ENCODE data around the gene PRRT4. TPM values are rescaled to one million over a fixed set of nuclear protein-coding genes. Genes with fewer than 3 reads are reported as not detected.

The PRRT4 gene
- total RNA-seq, 1 donor from 2014 or later: not detected

DNA sequence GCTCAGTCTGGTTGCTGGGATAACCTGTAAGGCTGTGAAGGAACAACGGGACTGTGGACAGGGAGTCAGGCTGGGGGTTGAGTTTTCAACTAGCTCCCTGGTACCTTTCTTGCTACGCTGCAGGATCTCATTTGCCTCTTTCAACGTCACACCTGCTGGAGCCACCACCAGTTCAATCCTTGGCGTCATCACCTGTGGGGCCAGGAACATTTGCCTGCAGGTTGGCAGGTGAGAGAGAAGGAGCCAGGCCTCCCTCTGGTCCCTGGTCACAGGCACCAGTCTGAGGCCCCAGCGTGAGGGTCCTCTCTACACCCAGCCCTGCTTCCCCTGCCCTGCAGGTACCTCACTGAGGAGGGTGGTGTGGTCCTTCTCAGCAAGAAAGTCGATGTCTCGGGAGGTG, 38.5 kb upstream of the PRRT4 start:
- Mint-ChIP-seq H3K27ac (no peak overlapping the region), H3K4me3 (no peak overlapping the region), H3K4me1 (peaks cover 10% of the 10 kb centered on the region), H3K9me3 (no peaks in the 10 kb centered on the region), H3K36me3 (ENCODE audit: low read depth) (peaks cover 62% of the 10 kb centered on the region), H3K27me3 (no peaks in the 10 kb centered on the region)
- no peak for DNase-seq
- CTCF ChIA-PET: interaction anchor here (0.7 to 5.2 kb wide), 9 partner anchors 8 to 60 kb away, joined by 3 to 52 read pairs (median 4); no protein-coding TSS in a partner anchor
- POLR2A ChIA-PET: no interaction called here
- ATAC-seq (ENCODE audit: low read depth): no peak
- TF ChIP-seq, protein P1, sequence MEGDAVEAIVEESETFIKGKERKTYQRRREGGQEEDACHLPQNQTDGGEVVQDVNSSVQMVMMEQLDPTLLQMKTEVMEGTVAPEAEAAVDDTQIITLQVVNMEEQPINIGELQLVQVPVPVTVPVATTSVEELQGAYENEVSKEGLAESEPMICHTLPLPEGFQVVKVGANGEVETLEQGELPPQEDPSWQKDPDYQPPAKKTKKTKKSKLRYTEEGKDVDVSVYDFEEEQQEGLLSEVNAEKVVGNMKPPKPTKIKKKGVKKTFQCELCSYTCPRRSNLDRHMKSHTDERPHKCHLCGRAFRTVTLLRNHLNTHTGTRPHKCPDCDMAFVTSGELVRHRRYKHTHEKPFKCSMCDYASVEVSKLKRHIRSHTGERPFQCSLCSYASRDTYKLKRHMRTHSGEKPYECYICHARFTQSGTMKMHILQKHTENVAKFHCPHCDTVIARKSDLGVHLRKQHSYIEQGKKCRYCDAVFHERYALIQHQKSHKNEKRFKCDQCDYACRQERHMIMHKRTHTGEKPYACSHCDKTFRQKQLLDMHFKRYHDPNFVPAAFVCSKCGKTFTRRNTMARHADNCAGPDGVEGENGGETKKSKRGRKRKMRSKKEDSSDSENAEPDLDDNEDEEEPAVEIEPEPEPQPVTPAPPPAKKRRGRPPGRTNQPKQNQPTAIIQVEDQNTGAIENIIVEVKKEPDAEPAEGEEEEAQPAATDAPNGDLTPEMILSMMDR (IDR thresholded peaks at IDR 0.05): no peak
- intact Hi-C loops (cut with micrococcal nuclease): loop anchor here (10.0 kb wide), 1 partner anchor 465 kb away; the partner anchor contains the start of gene ATP6V1F

DNA sequence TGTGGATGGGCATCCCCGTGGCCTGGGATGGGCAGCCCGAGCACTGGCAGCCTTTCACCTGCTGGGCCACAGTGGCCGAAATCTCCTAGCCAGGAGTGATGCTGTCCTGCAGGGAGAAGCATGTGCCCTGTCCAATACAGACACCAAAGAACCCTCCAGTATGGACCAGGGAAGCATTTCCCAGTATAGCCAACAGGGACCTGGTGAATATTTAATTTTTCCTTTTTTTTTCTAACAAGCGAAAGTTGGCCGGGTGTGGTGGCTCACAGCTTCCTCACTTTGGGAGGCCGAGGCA, 37.3 kb upstream of the PRRT4 start:
- Mint-ChIP-seq H3K36me3 (ENCODE audit: low read depth) (peaks cover 70% of the 10 kb centered on the region), H3K27ac (no peak overlapping the region), H3K9me3 (no peaks in the 10 kb centered on the region), H3K4me3 (no peak overlapping the region), H3K27me3 (no peaks in the 10 kb centered on the region), H3K4me1 (no peaks in the 10 kb centered on the region)
- ATAC-seq (ENCODE audit: low read depth): no peak
- intact Hi-C loops (cut with micrococcal nuclease): loop anchor here (1.0 kb wide), 2 partner anchors 27 to 61 kb away; no protein-coding TSS in a partner anchor
- CTCF ChIA-PET: interaction anchor here (1.2 to 5.2 kb wide), 6 partner anchors 9 to 62 kb away, joined by 3 to 52 read pairs (median 4); no protein-coding TSS in a partner anchor
- DNase-seq: no peak
- TF ChIP-seq, protein P1 (IDR thresholded peaks at IDR 0.05): no peak
- POLR2A ChIA-PET: no interaction called here

DNA sequence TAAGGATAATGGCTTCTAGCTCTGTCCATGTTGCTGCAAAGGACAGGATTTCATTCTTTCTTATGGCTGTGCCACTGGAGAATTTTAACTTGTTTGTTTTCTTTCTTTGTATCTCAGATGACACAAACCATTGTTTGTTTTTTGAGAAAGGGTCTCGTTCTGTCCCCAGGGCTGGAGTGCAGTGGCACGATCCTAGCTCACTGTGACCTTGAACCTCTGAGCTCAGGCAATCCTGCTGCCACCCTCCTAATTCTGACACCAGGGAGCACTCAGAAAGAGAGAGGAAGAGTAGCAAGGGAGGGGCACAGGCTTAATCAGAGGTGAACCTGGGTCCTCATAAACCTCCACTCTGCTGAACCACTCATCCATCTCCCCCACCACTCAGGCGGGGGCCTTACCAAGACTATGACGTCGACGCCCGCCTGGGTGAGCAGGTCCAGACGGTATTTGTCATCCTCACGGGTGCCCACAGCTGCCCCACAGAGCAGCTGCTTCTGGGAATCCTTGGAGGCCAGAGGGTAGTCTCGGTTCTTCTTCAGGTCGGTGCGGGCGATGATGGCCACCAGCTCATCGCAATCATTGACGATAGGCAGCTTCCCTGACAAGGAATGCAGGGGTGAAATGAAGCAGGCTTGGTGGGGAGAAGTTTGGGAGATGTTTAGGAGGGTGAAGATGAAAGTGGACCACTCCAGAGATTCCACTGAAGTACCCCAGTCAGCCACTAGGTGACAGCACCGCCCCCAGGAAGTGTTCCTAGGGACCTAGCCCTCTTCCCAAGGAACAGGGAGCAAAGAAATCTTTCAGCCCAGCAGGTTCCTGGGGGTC, 36.7 kb upstream of the PRRT4 start:
- Mint-ChIP-seq H3K27me3 (no peaks in the 10 kb centered on the region), H3K27ac (no peak overlapping the region)

DNA sequence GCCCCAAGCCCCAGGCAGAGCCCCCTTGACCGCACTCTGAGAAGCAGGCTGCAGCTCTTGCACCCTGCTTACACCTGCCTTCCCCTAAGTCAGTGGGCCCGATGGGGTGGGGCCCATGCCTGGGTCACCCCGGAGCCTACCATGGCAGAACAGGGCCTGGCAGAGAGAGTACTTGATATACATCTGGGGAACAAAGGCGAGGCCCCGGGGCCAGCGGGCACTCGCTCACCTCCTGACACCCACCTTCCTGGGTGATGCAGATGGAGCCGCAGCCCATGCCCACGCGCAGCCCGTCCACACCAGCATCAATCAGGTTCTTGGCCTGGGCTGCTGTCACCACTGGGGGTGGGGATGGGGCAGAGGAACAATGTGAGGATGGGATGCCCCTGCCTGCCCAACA, 34.9 kb upstream of the PRRT4 start:
- DNase-seq: no peak
- H3K9me3 Mint-ChIP-seq: no peaks in the 10 kb centered on the region
- ATAC-seq (ENCODE audit: low read depth): no peak
- H3K4me3 Mint-ChIP-seq: no peak overlapping the region
- ChIA-PET POLR2A (no interaction called here), CTCF (interaction anchor here (1.6 to 5.2 kb wide), 2 partner anchors 30 to 63 kb away, joined by 3 to 52 read pairs; no protein-coding TSS in a partner anchor)
- intact Hi-C loops (cut with micrococcal nuclease): no loop called here
- peaks cover 70% of the 10 kb centered on the region for H3K36me3 Mint-ChIP-seq (ENCODE audit: low read depth)
- TF ChIP-seq, protein P1 (IDR thresholded peaks at IDR 0.05): no peak
- no peaks in the 10 kb centered on the region for H3K27me3 Mint-ChIP-seq
- no peak overlapping the region for H3K27ac Mint-ChIP-seq
- H3K4me1 Mint-ChIP-seq: no peaks in the 10 kb centered on the region

More for the DNA sequence above, 36.7 kb upstream of the PRRT4 start:
- H3K9me3 Mint-ChIP-seq: no peaks in the 10 kb centered on the region
- H3K4me3 Mint-ChIP-seq: no peak overlapping the region
- intact Hi-C loops (cut with micrococcal nuclease): loop anchor here (1.0 kb wide), 2 partner anchors 27 to 61 kb away; no protein-coding TSS in a partner anchor
- POLR2A ChIA-PET: interaction anchor here (0.5 kb wide), 1 partner anchor 317 kb away, joined by 3 read pairs; no protein-coding TSS in a partner anchor
- peak; percentile 42 for DNase-seq
- no peaks in the 10 kb centered on the region for H3K4me1 Mint-ChIP-seq
- CTCF ChIA-PET: interaction anchor here (0.9 to 5.2 kb wide), 7 partner anchors 9 to 62 kb away, joined by 3 to 52 read pairs (median 5); no protein-coding TSS in a partner anchor
- peak; percentile 54 for ATAC-seq (ENCODE audit: low read depth)
- H3K36me3 Mint-ChIP-seq (ENCODE audit: low read depth): peaks cover 71% of the 10 kb centered on the region
- TF ChIP-seq, protein P1 (IDR thresholded peaks at IDR 0.05): peak; percentile 78

DNA sequence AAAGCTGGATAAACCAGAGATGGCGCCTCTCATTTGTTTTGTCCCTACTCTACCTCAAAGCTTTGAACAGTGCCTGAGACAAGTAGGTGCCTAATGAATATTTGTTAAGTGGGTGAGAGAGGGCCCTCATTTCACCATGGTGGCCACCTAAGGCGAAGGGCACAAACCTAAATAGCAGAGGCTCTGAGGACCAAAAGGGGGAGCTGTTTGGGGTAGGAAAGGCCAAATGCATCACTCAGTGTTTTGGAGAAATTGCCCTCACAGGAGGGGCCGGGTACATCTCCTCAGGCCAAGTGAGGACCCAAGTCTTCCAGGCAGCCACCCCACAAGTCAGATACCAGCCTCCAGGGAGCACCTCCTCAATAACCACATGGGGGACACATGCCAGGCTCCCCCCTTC, 34.3 kb upstream of the PRRT4 start:
- no peak for DNase-seq
- Mint-ChIP-seq H3K4me3 (no peak overlapping the region), H3K27me3 (no peaks in the 10 kb centered on the region), H3K4me1 (no peaks in the 10 kb centered on the region), H3K27ac (no peak overlapping the region), H3K36me3 (ENCODE audit: low read depth) (peaks cover 63% of the 10 kb centered on the region), H3K9me3 (no peaks in the 10 kb centered on the region)
- POLR2A ChIA-PET: no interaction called here
- intact Hi-C loops (cut with micrococcal nuclease): no loop called here
- ATAC-seq (ENCODE audit: low read depth): no peak
- TF ChIP-seq, protein P1 (IDR thresholded peaks at IDR 0.05): no peak
- CTCF ChIA-PET: interaction anchor here (1.6 kb wide), 1 partner anchor 64 kb away, joined by 3 read pairs; no protein-coding TSS in a partner anchor
